Fibroblast of the aortic adventitia (primary cell): ENCODE measurements around the gene USP2. TPM values are rescaled to one million over a fixed set of nuclear protein-coding genes. Genes with fewer than 3 reads are reported as not detected.

Experiments used
- DNase-seq: peaks from one replicate; pipeline ENCODE4 v3.0.0-alpha.2; 2010; ENCODE audit warnings: low read depth
- H3K4me3 ChIP-seq: 2 replicates; pipeline ENCODE4 v1.5.1; 2011; ENCODE audit warnings: low read depth, mild to moderate bottlenecking, control low read depth, low read length, moderate library complexity
- CTCF ChIP-seq: IDR thresholded peaks from 2 replicates; pipeline ENCODE4 v1.5.1; 2011; ENCODE audit warnings: mild to moderate bottlenecking, low read length, control low read depth, inconsistent platforms; ENCODE audit not compliant: insufficient read depth
- total RNA-seq: library from RNA; depleted of rRNA; stranded (reverse); fragments of >200 nt; gene quantifications from 2 replicates; pipeline ENCODE4 v1.2.3, GENCODE V29; 2012; ENCODE audit warnings: low replicate concordance

USP2 gene
- total RNA-seq, 1 donor = 0.36 TPM

GRCh38 chr11:119363851-119364590 lies 17.5 kb downstream of the USP2 start:
- DNase-seq = no peak
- TF ChIP-seq CTCF = no peak
- peak overlapping the region; percentile 51 for H3K4me3 ChIP-seq

GRCh38 chr11:119363081-119363850 lies 18.2 kb downstream of the USP2 start:
- no peak for DNase-seq
- TF ChIP-seq CTCF = no peak
- H3K4me3 ChIP-seq = no peak overlapping the region

GRCh38 chr11:119362741-119363080 lies 18.8 kb downstream of the USP2 start:
- TF ChIP-seq CTCF = no peak
- no peak for DNase-seq
- no peak overlapping the region for H3K4me3 ChIP-seq

- H3K4me3 ChIP-seq = no peak overlapping the region
- TF ChIP-seq CTCF = no peak
- DNase-seq = no peak
These were observed 19.4 kb downstream of the USP2 start for GRCh38 chr11:119361941-119362725.

- DNase-seq = peak; percentile 45
- TF ChIP-seq CTCF = no peak
- no peak overlapping the region for H3K4me3 ChIP-seq
These were observed 20.3 kb downstream of the USP2 start for GRCh38 chr11:119361056-119361787.

- TF ChIP-seq CTCF = no peak
- no peak for DNase-seq
- H3K4me3 ChIP-seq = no peak overlapping the region
These were observed 21.9 kb downstream of the USP2 start for GRCh38 chr11:119359365-119360214.
